AG09319 (cell line): ENCODE results near the gene AICDA.

Experiments used
- DNase-seq: peaks from one replicate; pipeline ENCODE4 v3.0.0-alpha.2; 2010; ENCODE audit warnings: low read depth; ENCODE audit errors: extremely low read depth
- CTCF ChIP-seq: IDR thresholded peaks from 2 replicates; pipeline ENCODE4 v1.5.1; 2011; ENCODE audit warnings: low read depth, mild to moderate bottlenecking, inconsistent platforms, low read length, moderate library complexity

Gene AICDA

DNA sequence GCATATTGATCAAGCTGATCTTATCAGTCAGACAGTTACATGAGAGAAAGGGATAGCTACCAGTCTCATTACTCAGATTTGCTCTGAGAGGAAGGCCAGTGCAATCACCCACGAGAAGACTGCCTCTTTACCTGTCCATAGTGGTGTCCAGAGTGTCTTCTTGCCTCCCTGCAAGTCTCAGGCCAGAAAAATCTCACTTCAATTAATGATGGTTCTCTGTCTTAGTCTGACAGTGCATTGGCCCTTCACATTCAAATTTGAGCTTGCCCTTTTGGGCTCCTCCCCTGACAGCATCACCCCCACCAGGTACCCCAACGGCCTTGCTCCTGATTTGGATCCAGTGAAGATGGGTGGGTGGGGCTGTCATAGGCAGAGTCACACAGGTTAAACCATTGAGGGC lies at the start of gene AICDA:
Gene AICDA (minus strand): TSS at position 231 of the 400 bp plus-strand sequence. CDS start 92 bp downstream, at position 139.
- no peak for TF ChIP-seq CTCF

DNA sequence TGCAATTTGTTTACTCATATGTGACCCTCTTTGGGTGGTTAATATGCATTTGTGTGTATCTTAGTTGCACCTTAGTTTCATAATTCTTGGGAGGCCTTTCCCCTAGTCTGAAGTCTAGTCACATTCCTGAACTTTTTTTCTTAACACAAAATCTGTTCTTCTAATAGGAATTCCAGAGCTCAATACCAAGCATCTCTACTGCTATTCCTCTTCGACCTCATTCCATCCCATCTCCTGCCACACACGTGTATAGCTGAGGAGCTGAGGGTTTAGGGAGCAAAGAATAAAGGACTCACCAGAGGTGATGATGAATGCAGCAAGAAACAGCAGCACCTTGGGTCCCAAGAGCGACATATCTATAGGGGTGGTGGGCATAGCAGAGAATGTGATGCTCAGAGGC lies 49.1 kb upstream of the AICDA start:
- TF ChIP-seq CTCF, result no peak
- DNase-seq, result no peak

More for the DNA sequence above, at the start of gene AICDA:
- no peak for DNase-seq

DNA sequence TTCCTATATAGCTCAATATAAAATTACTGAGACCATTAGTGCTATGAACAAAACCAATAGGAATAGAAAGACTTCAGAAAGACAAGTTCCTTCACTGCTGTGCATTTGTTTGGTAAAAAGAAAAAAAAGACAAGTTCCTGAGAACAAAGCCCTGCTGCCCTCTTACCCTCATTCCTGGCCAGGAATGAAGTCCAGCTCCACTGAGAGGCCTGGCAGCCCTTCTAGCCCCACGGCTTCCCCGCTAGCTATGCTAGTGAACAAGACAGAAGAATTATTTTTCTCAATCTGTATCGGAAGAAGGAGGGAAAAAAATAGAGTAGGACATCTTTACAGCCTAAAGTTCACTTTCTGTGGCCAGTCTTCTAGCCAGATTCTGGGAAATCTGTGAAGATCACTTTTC lies 48.4 kb upstream of the AICDA start:
- TF ChIP-seq CTCF, result no peak
- no peak for DNase-seq

- no peak for TF ChIP-seq CTCF
- DNase-seq, result no peak
These were observed 45.7 kb upstream of the AICDA start for GRCh38 chr12:8658346-8658745.

DNA sequence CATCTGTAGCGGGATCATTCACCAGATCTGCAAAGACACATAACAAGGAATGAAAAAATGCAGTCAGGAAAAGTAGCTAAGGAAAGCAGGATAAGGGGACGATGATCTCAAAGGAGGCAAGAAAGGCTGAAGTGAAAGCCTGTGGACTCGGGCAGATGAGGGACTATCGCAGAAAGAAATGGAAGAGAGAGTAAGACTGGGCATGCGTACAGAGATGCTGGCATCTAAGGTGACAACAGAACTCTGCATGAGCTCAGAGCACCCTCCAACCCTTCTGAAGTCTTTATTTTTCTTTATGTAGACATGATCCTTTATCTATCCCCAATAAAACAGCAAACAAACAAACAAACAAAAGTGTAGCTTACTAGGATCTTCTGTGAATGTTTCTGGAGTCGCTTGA lies 42.8 kb upstream of the AICDA start:
- no peak for DNase-seq
- no peak for TF ChIP-seq CTCF

DNA sequence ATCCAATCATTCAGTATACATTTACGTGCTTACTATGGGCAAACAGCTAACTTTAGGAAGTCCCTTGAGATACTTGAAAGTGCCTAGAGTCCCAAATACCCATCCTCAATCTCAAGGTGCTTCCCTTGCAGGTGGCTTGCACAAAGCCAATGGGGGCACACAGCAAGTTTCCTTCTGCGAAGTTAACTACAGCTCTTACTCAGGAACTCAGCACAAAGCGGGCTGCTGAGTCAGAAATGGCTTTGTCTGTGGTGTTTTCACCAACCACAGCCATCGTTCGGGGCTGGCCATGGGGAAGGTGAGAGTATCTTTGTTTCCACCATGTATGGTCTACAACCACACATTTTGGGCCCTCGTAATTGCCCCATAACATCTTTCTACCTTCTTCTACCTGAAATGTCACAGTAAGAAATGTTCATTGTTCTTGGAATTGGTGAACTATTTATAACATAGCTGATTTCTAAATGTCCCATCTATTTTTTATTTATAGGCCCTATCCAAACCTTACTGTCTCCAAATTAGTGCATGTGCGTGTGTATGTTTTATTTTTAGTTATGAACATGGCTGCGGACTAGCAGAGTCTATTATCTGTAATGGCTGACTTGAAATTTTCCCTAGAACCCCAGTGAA lies 36.0 kb upstream of the AICDA start:
- no peak for DNase-seq
- TF ChIP-seq CTCF, result no peak

DNA sequence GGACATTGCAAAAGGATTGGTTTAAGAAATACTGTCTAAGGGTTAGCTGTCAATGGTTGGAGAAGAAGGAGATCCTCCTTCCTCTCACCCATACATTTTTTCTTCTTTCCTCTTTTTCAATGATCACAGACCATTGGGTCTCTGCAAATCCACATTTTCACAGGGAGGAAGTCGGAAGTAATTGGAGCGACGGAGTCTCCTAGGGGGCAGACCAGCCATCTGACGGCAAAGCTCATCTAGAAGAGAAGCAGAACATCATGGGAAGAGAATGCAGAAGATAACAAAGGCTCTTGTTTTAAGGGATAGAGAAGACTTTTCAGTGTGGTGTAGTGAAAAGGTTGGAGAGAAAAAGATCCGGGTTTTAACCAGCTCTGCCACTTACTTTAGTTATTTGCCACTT lies 35.3 kb upstream of the AICDA start:
- no peak for TF ChIP-seq CTCF
- DNase-seq, result no peak
